Fibroblast of the conjunctiva (primary cell): ENCODE data around the gene MRPS35.

Experiments
- DNase-seq: peaks from one replicate; pipeline ENCODE4 v3.0.0-alpha.2; 2010; ENCODE audit warnings: low read depth

MRPS35 gene

DNA sequence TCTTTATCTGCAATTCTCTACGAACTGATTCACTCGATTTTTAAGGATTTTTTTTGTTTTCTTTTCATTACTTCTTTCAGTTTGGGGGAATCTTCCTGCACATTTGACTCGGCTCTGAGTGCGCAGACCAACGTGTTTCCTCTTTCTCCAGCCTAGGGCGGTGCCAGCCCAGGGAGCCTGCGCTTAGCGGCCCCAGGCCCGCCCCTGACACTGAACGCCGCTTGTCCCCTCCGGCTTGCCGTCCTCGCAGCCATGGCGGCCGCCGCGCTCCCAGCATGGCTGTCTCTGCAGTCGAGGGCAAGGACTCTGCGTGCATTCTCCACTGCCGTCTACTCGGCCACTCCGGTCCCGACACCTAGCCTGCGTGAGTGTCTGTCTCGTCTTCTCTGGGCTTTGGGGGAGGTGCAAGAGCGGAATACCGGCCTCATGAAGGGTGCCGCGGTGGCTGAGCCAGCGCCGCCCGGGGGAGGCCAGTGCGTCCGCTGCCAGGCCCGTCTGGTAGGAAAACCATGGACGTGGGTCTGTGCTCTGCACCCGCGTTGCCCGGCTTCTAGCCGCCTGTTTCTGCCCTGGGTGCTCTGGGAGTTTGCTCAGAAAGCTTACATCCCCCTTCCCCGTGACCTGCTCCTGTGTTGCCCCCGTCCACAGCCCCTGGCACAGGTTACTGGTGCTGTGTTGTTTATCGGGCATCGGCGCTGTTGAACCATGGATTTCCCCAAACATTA is at the start of gene MRPS35:
TSS of gene MRPS35 (plus strand) at position 241 of the 725 bp plus-strand sequence. CDS start at position 253, 12 bp downstream.
- DNase-seq = peak; percentile 81

DNA sequence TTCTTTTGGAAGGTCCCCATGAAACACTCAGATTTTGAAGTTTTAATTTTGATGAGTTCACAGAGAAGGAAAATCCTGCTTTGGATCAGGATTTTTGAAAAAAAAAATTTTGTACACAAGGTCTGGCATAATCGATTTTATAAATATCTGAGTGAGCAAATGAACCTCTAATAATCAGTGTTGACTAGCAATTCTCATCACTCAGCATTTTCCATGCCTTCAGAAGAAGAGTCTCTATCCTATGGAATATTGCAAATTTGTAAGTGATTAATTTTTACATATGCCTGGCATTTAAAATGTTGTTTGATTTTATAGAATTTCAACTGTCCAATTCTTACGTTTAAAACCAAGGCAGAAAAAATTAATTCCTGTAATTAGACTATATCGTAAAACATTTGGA is 44.9 kb upstream of the MRPS35 start:
- DNase-seq = no peak

DNA sequence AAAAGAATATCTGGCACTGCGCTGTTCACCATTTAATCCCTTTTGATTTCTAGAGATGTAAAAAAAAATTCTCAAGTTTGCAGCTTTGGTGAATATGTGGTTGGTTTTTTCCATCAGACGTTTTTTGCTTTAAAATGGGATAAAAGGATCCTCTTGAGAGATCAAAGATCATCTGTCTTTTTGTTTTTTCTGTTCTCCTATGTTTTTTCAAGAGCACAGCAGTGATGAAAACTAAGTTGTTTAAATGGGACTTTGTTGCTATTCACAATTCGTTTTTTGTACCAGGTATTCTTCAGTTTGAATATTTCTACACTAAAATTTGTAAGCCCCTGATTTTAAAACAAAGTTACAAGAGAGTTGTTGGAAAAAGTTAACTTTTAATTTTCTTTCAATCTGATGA is 44.1 kb upstream of the MRPS35 start:
- DNase-seq = no peak

DNA sequence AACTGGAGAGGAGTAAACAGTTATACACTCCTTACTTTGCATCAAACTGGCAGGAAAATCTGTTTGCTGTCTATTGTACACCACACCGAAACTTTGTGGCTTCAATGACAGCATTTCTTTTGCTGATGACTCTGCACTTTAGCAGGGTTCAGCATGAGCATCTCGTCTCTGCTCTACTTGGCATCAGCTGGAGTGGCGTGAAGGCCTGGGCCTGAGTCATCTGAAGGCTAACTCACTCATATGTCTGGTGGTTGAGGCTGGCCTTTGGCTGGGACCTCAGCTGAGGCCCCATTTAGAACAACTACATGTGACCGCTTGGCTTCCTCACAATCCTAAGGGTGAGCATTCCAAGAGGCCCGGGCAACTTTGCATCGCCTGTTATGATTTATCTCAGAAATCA is 43.1 kb upstream of the MRPS35 start:
- DNase-seq = peak; percentile 55

DNA sequence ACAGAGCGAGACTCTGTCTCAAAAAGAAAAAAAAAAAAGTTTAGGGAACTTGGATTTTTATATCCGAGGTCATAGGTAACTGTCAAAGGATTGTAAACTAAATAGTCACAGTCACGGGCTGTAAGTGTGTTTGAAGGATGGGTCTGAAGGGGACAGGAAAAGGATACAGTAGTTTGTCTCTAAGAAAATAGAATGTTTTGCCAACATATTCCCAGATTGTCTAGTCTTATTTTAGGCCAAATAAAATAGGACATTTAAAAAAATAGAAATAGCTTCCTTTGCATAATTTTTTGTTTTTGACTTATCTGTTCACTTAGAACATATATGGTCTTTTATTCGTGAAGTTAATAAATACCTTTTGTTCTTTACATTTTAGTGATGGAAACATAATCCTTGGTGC is 38.6 kb upstream of the MRPS35 start:
- no peak for DNase-seq

DNA sequence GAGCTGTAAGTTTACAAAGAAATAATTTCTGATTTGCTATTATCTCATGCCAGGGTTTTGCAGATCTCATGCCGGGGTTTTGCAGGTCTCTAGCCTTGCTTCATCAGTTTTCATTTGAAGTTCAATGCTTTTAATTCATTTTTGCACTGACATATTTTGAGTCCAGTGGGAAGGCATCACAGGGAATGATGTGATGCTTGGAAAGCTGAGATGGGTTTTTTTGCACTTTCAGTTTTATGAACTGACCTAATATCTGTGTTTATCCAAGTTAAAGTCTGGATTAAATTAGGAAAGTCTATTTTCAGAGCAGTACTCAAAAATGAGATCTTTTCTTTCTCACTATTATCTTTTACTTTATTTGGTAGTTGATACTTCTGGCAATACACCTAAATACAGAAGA is 38.0 kb upstream of the MRPS35 start:
- no peak for DNase-seq

DNA sequence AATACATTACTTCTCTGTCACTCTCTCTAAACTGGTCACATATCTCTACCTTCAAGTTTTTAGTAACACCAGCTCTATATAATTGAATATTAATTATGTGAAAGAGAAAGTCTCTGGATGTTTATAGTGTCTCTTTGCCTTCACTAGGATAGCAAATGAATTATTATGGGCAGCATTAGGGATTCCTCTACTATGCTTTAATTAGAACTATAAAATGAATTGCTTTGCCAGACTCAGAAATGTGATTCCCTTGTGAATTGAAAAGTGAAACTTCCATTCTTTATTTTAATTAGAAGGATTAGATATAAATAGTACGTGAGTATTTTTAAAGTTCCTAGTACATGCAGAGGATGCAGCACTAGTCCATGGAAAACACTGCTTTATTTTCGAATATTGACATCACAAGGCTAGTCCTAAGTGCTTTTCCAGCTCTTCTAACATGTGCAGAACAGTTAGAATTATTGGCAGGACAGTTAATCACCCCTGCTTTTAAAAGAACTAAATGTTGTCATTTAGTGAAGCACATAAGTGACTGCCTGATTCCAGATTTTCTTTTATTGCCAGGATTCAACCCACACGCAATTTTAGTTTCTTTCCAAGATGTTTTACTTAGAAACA is 37.4 kb upstream of the MRPS35 start:
- no peak for DNase-seq

DNA sequence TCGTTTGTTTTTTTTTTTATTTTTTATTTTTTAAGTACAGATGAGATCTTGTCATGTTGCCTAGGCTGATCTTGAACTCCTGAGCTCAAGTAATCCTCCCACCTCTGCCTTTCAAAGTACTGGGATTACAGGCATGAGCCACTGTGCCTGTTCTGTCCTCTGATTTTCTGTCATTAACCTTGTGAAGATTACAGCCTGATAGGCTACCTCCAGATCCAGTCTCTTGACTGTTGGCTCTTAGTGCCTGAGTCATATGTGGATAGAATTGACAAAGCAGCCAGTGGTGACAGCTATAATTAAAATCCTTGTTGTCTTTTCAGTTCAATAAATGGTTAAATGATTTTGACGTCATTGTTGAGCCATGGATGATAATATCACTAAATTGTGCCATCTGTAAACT is 35.6 kb upstream of the MRPS35 start:
- DNase-seq = no peak

DNA sequence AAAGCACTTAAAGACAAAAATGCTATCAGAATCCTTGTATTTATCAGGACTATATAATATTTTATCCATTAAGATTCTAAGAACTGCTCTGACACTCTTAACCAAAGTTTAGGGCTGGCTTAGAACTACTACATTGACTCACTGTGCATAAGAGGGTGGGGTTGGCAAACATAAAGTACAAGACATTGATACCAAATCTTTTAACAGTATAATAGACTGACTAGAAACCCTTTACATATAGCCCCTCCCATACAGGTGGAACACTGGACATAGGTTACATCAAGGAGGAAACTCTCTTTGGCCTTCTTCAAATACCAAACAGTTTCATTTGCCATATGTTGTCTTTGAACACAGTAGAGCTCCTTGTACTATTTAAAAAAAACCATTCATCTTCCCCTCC is 30.0 kb upstream of the MRPS35 start:
- no peak for DNase-seq

DNA sequence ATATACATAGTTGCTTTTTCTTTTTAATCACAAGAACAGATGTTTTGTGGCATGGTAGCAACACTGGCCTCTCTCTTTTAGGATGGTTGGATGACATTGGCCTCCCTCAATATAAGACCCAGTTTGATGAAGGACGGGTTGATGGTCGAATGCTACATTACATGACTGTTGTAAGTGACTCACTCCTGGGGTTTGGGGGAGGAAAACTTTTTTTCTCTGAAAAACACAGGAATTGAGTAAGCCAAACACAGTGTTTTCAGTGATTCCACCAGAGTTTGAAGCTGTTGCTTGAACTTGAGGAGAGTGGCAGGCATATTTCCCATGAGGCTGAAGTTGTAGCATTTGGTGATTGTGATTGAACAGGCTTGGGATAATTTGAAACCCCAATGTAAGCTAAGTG is 28.1 kb upstream of the MRPS35 start:
- DNase-seq = no peak

DNA sequence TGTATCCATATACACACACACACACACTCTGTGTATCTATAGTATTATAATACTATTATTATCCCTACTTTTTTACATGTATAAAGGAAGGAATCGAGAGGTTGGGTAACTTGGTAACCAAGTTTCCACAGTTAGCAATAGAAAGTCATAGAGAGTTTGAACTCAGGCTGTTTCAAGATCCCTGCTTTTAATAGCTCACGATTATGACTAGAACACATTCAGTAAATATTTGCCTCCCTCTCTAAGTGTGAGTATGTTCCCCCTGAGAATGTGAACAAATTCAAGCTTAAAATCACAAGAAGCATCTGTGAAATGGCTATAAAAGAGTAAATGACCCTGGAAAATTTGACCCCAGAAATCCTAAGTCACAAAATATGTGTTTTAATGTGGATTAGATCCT is 25.4 kb upstream of the MRPS35 start:
- DNase-seq = no peak

DNA sequence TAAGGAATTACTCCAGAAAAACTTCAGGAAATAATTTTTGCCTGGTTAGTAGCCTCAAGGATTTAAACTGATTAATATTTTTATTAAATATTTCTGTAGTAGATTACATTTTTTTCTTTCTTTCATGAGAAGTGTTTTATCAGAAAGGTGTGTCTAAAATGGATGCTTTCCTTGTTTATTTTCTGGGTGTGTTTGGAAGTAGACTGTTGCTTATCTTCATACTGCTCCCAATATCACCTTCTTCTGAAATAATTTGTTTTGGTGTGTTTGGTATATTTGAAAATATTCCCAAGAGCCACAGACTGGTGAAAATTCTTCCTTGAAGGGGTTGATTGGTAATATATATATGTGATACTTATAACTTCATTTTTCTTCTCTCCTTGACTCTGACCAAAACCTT is 24.5 kb upstream of the MRPS35 start:
- DNase-seq = no peak

DNA sequence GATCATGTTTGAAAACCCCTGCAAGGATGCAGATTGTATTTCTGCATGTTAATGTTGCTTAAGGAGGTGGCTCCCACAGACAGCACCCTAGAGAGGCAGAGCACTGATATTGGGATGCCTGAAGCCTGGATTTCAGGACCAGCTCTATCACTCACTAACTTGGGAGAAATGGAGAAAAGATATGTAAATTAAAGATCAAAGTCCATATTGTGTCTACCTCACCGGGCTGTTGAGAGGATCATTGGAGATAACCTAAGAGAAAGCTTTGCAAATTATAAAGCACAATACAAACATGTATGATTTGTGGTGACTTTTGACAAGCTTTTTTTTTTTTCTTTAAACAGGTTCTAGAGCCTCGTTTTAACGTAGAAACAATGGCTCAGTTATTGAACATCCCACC is 22.0 kb upstream of the MRPS35 start:
- DNase-seq = no peak

DNA sequence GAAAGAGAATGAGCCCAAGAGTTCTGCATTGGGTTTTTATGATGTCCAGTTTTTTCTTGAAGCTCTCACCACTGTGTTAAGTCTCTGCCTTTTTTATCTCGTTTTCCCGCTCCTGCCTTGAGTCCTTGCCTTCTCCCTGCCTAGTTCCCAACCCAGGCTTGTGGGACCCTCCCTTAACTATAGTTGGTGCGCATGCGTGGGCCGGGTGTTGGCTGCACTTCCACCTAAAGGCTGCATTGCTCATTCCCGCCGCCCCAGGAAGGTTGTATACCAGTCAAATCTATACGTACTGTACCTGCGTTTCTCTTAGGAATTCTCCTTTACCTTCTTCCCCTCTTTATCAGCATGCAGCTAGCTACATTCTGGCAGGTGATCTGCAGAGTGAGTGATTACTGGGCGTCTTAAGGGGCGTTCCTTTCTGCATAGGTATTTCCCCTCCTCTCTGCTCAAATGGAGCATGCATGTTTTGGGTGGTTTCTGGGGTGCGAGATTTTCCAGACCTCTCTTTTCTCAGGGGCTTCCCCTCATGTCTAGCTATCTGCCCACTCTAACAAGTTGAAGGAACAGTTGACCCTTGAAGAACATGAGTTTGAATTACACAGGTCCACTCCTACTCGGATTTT is 21.0 kb upstream of the MRPS35 start:
- DNase-seq = no peak

DNA sequence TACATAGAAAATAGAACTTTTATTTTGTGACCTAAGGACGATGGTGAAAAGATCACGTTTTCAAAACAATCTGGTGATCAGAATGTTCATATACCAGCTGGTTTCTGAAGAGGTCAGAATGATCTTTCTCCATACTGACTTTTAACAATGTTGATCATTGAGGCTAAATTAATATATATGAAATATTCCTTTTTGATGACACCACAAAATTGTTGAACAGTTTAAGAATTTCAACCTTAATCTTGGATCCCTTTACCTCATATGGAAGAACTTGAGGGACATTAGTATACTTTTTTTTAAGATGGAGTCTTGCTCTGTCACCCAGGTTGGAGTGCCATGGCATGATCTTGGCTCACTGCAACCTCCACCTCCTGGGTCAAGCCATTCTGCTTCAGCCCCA is 17.2 kb upstream of the MRPS35 start:
- DNase-seq = no peak

DNA sequence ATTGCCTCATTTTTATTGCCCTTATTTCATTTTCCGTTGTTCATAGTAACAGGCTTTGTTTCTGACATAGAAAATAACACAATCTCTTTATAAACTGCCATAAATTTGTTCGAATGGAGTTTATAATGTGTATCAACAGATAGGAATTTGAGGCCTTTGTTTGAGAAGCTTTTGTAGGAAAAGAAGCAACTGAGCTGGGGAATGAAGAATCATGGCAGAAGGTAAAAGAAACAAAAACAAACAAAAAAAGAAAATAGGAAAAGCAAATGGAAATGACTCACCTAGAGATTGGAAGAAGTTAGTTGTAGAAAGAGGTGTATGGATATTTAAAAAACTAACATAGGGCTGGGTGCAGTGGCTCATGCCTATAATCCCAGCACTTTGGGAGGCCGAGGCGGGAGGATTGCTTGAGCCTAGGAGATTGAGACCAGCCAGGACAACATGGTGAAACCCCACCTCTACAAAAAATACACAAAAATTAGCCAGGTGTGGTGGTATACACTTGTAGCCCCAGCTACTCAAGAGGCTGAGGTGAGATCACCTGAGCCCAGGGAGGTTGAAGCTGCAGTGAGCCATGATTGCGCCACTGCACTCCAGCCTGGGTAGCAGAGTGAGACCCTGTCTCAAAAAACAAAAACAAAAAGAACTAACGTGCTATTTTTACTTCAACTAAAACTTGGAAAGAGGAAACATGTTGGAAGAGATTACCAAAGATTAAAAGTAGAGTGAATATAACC is 14.9 kb upstream of the MRPS35 start:
- DNase-seq = no peak

DNA sequence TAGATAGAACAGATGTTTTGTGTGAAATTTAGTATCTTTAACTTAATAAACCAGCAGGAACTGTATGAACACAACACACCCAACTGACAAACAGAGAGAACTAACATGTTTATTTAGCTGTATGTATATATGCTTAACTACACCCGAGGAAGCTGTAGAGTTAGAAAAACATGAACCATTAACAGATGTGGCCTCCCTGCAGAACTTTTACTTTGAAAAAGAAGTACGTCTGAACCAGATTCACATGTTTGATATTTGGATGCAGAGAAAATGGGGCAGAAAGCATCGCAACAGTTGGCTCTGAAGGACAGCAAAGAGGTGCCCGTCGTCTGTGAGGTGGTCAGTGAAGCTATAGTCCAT is 14.4 kb upstream of the MRPS35 start, which contains the start of gene REP15:
TSS of gene REP15 (plus strand) at position 155 of the 360 bp plus-strand sequence. CDS start at position 271, 116 bp downstream.
- DNase-seq = no peak

DNA sequence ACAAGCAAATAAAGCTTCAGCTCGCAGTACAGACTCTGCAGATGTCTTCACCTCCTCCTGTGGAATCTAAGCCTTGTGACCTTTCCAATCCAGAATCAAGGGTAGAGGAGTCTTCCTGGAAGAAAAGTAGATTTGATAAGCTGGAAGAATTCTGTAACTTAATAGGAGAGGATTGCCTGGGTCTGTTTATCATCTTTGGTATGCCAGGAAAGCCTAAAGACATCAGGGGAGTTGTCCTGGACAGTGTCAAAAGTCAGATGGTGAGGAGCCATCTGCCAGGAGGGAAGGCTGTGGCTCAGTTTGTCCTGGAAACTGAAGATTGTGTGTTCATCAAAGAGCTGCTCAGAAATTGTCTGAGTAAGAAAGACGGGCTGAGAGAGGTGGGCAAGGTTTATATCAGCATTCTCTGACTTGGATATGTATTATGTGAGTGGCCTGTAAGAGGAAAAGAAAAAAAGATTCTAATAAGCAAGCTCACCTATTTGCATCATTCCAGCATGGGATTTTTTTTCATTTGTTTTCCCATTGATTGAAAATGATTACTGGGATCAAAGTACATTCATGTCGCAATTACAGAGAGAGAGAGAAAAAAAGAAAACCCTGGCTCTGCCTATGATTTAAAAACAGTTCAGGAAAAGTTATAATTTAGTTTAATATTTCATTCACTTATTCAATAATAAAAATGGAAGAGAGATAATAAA is 13.6 kb upstream of the MRPS35 start:
- no peak for DNase-seq

DNA sequence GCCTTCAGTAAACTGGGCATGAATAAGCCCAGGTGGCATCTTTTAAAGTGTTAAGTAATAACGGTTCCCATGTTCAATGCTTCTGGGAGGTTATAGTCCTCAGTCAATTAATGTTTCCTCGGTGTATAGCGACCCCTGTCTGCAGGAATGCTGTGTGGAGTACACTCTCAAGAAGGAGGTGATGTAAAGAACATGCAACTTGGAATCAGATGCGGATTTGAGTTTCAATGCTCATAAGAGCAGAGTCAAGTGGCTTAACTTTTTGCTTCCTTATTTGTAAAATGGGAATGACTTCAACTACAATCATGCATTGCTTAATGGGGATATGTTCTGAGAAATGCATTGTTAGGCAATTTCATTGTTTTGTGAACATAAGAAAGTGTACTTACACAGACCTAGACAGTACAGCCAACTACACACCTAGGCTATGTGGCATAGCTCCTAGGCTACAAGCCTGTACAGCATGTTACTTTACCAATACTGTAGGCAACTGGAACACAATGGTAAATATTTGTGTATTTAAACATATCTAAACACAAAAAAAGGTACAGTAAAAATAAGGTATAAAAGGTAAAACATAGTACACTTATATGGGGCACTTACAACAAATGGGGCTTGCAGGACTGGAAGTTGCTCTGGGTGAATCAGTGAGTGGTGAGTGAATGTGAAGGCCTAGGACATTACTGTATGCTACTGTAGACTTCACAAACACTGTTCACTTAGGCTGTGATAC is 6.7 kb upstream of the MRPS35 start:
- peak; percentile 96 for DNase-seq

DNA sequence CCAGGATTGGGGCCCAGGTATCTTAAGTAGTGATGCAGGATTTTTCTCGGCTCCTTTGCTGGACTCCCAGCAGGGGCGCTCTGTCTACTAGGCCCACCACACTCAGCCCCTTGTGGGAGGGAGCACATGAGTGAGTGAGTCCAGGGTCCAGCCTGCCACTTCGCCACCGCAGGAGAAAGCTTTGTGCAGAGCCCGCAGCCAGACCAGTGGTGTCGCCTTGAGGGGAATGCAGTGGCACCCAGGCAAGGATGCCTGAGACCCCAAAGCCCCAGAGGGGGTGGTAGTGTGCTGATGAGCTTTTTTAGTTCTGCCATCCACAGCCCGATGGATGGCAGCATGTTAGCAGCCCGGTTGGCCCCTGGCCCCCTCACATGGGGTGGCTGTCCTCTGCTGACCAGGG is 5.4 kb upstream of the MRPS35 start:
- DNase-seq = no peak

DNA sequence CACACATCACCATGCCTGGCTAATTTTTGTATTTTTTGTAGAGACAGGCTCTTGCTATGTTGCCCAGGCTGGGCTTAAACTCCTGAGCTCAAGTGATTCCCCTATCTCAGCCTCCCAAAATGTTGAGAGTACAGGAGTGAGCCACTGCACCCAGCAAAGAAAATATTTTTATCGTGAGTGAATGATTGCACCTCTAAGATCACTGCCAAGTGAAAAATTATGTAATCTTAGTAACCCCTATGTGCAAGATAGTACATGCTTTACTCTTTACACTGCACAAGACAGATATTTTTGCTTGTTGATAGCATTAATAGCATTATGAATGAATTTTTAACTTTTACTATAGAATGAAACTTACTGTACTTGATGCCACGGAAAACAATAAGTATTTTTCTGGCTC is 3.4 kb upstream of the MRPS35 start:
- DNase-seq = no peak
